Stimulated activated CD8-positive, alpha-beta memory T cell treated with anti-CD3 and anti-CD28 coated beads, Interleukin-15, amount 100 ng/mL, for 48 hours (primary cell): ENCODE measurements around the gene HOXD11.

ENCODE experiments used
- DNase-seq, 2 donors: peaks; one replicate each; pipeline ENCODE4 v3.0.0-alpha.2; 2020; ENCODE audit warnings: low read depth in 2 of 2

The HOXD11 gene

DNA sequence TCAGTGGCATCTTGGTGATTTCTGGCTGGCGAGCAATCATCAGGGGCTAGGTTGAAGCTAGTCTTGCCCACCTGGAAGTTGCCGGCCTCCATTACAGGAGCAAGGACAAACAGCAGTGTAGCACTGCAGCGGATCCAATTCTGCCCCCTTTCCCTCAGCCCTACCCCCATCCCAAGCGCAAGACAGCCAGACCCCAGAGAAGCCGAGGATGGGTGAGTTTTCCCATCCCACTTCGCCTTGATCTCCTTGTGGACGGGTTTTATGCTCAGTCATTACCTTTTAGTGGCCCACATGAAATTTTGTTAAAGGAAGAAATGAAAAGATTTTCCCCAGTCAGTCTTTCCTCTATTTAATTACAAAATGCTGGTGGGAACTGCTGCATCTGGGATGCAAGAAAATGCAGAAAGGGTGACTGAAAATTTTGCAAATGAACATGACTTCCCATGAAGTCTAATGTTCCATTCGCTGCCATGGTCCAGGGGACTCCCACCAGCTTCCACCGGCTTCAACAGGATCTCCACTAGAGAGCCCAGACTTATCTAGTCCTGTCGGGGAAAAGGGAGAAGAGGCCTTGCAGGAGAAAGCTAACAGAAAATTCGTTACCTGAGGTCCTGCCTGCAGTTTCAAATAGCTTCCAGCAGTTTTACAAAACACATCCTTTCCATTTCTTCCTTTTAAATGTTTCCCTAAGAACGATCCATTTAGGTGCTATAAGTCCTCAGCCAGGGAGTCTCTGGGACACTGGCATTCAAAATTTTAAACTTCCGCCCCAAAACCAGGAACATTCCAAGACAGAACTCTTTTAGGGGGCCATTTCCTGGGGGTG lies 13.5 kb downstream of the HOXD11 start:
- no peak for DNase-seq

DNA sequence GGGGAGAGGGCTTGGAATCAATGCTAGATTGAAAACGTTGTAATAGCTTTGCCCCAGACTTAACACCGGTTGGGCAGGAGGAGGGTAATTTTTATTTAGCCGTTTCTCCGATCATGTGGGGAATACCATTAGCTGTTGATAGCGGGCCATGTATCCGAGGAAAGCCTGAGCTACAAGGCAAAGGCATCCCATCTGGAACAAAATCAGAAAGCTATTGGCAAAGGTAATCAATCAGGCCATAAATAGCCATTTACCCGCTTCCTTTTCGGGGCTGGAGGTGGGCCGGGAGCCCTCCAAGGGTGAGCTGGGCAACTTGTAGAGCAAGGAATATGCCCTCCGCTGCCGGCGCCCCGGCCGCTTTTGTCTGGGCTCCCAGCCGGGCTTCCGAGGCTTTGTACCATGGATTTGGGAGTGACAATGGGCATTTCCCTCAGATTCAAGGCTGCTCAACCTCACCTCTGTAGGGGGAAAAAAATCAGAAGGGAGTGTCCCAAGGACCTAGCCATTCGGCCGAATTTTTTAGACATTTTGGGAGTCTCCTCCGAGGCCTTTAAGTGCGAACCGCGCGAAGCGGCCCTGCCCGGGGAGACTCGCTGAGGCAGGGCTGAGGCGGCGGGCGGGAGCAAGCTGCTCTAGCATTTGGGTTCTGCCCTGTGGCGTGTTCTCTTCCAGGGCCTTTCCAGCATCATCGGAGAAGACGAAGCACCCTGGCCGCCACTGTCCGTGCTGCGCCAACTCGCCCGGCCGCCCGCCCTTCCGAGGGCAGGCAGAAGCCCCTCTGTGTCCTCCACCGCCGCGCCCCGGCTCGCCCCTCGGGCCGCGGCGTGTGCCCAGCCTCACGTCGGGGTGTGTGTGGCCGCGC lies 14.3 kb downstream of the HOXD11 start:
- no peak for DNase-seq

DNA sequence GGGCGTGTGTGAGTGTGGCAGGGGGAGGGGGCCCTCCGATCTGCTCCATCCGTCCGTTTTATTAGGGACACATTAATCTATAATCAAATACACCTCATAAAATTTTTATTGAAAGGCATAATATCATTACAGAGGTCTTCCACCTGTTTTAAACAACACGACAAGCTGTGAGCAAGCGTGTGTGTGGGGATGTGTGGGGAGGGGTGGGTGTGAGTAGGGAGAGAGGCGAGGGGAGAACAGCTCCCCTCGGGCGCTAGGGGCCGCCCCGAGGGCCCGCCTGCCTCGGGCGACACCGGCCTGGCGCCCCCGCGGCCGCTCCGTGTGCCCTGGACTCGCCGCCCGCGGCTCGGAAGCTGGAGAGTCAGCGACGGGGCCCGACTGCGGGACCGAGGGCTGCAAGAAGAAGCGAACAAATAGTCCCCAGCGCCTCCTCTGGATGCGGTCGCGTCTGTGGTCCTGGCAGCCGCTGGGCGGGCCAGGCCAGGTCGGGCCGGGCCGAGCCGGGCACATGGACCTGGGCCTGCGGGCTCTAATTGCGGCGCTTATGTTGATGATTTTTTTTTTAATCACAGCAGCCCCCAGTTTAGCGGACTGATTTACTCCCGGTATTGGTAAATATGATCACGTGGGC lies 15.1 kb downstream of the HOXD11 start:
- no peak for DNase-seq

DNA sequence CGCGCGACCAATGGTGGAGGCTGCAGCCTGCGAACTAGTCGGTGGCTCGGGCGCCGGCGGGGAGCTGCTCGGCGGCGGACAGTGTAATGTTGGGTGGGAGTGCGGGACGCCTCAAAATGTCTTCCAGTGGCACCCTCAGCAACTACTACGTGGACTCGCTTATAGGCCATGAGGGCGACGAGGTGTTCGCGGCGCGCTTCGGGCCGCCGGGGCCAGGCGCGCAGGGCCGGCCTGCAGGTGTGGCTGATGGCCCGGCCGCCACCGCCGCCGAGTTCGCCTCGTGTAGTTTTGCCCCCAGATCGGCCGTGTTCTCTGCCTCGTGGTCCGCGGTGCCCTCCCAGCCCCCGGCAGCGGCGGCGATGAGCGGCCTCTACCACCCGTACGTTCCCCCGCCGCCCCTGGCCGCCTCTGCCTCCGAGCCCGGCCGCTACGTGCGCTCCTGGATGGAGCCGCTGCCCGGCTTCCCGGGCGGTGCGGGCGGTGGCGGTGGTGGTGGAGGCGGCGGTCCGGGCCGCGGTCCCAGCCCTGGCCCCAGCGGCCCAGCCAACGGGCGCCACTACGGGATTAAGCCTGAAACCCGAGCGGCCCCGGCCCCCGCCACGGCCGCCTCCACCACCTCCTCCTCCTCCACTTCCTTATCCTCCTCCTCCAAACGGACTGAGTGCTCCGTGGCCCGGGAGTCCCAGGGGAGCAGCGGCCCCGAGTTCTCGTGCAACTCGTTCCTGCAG lies 15.8 kb downstream of the HOXD11 start, which contains the start of gene HOXD9:
HOXD9 (plus strand) TSS at position 37 of the 728 bp plus-strand sequence; CDS start at position 87, 50 bp downstream.
- DNase-seq: no peak

DNA sequence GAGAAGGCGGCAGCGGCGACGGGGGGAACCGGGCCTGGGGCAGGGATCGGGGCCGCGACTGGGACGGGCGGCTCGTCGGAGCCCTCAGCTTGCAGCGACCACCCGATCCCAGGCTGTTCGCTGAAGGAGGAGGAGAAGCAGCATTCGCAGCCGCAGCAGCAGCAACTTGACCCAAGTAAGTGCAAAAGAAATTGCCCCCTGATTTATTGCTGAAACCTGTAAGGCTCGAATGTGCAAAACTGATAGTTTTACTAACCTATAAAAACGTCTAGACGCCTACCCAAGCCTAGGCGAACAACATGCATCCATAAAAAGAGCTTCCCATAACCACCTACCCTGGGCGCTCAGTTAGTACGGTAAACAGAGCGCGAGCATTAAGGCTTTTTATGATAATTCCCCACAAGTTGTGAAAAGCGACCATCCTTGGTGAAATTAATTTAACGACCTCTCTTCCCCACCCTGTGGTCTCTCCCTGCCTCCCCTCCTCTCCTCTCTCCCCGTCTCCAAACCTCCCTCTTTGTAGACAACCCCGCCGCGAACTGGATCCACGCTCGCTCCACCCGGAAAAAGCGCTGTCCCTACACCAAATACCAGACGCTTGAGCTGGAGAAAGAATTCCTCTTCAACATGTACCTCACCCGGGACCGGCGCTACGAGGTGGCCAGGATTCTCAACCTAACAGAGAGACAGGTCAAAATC lies 16.5 kb downstream of the HOXD11 start:
- no peak for DNase-seq

DNA sequence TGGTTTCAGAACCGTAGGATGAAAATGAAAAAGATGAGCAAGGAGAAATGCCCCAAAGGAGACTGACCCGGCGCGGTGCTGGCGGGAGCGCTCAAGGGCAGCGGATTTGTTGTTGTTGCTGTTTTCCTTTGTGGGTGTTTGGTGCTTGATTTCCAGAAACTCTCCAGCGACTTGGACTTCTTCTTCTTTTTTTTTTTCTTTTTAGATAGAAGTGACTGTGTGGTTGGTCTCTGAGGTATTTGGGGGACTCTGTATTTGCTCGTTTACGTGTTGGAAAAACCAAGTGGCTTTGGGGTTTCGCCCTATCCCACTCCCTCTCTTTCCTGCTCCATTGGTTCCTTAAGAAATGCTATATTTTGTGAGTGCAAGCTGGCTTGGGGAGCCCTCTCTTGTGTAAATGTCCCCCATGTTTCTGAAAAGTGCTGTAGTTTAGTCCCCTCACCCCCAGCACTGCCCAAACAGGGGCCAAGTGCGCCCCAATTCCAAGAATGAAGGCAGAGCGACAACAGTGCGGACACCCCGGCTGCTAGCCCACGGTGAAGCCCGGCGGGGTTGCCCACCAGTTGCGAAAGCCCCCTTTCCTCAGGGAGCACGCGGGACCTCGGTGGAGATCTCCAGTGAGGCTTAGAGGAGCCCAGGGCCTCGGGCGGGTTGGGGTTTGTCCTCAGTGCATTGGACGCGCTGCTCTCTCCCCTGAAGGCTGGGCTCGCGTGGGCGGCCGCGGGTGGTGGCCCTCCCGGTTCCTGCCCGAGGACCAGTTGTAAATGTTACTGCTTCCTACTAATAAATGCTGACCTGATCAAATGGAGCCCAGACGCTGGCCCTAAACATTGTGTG lies 17.2 kb downstream of the HOXD11 start:
- no peak for DNase-seq

DNA sequence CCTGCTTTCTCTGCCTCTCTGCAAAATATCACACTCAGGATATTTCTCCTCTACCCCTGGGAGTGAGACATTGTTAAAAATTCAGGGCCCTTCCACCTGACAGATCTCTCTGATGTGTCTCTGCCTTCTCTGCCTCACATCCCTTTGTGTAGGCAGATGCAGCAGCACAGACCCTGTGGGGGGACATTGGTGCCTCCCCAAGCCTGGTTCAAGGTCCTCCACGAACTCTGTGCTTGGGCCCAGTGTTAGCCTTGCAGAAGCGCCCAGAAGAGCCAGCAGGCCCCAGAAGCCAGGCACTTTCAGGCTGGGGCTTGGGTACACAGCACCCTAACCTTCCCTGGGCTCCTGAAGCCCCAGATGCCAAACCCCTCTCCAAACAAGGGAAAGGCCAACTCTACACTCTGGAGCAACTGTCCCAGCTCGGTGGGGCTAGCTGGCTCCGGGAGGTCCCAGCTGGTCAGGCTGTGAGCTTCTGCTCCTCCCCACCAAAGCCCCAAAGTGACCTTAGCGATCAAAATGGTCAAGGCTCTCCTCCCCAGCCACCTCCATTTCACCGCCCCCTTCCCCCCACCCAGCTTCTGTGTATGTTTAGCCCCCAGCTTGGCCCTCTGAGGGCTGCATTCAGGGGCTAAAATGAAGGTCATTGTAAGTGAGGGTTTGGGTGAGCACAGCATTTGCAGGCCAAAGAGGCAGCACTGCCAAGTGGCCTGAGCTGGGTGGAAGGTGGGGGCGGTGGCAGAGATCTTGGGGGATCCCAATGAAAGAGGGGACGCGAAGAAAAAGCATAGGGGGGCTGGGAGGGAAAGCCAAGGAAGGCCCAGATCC lies 18.1 kb downstream of the HOXD11 start:
- DNase-seq: no peak

DNA sequence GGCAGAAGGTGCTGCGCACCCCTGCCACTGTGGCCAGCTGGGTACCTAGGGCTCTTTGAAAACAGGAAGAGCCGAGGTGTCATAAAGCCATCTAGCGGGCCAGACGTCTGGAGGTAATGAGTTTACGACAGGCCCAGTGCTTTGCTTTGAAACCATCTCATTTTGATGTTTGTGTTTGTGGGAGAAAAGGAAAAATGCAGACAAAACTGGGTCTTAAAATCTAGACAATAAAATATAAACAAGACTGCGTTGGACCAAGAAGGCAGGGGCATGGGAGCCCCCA lies 18.6 kb downstream of the HOXD11 start:
- no peak for DNase-seq

DNA sequence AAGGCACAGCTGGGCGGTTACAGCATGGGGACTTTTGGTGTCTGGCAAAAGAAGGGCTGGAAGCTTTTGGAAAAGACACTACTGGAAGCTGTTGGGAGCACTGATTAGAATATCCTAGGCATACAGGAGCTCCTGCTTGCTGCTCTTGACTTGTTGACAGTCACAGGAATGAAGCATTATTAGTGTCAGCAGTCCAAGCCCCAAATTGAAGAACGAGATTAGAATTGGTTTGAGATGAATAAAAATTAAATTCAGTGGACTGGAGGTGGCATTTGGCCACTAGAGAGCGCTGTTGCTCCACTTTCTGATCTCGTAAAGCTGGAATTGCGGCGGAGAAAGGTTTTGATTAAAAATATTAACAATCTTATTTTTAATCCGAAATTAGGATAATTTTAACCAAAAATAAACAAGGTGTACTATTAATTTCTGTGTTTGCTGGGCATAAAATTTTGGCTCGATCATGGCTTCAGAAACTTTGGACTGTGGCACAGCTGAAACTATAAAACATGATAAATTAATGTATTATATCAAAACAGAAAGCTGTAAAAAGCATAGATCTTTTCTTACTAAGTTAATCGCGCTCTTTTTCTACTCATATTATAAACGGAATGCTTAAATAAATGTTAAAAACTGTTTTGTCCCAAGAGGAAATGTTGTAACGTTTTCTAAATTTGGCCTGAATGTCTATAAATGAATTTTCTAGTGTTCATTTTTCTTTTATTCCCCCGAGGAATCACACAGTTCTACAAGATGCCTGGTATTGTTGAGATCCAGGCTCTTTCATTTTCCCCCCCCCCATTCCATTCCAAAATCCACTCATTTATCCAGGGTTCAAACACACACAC lies 20.1 kb downstream of the HOXD11 start:
- no peak for DNase-seq

DNA sequence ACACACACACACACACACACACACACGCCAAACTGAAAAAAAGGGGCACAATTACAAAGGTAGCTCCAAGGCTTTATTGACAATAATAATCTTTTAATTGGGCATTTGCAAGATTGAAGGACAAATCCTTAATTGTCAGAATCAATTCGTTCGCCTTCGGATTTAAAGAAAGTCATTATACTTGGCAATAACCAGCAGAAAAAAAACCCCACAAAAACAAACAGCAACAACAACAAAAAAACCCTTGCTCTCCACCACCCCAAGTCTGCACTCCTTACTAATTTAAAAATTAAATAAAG lies 20.6 kb downstream of the HOXD11 start:
- DNase-seq: no peak

DNA sequence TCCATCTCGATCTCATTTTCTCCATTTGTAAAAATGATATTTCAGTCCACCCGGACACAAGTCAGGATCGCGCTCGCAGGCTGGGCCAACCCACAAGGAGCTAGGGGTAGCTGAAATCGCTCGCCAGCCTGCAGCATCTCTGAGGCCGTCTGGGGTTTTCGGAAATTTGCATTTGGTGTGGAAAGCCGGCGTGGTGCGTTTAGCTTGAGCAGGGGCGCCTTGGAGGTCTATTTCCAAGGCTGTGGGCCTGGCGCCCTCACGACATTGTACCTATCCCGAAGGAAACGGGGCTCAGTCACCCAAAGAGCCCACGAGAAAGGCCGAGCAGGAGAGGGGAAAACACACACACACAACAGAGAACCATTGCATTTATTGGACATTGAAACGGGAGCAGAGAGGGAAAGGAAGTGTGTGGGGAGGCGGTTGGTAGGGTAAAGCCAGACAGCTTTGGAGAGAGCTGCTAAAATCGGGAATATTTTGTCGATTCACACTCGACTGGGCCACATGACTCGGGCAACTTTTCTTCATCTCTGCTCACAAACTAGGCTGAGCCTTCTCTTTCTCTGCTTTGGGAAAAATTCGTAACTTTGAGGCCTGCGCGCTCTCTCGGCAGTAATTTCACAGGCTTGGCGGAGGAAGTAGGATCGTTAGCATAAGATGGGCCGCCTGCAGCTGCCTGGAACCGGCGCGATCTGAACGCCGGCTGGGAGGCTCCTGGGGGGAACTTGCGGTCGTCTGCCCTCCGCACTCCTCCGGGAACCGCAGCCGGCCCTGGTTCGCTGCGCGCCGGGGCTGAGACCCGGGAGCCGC lies 21.3 kb downstream of the HOXD11 start:
- DNase-seq: no peak

DNA sequence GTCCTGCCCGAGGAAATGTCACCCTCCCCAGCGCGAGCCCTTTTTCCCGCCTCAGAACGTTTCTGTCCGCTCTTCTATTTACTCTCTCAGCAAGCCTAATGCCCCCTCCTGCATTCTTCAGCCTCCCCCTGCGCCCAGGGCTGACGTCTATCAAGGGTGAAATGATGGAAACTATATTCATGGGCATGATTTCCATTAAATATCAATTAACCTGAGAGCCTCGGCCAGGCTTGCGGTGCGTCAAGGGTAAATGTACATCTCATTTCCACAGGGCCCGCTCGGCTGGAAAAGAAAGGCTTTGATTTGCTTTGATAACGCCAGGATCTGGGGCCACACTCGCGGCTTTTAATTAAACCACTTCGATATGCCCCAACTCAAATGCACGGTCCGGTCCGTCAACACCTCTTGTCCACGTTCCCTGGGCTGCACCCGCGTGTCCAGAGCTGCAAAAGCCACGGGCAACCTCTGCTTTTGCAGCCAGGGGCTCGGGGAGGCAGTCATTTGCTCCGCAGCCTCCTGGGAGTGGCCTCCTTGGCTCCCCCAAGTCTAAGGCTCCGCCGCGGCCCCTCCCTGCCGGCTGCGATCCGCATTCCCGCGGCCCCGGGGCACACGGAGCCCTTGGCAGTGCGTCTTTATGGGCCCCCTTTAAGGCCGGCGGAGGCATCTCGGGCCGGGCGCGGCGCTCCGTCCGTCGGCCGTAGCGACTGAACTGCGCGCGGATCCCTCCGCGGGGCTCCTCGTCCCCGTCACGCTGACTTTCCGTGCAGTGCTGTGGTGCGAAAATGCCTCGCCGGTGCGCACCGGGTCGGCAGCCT lies 22.1 kb downstream of the HOXD11 start, which contains the start of gene HOXD8:
HOXD8 (plus strand) TSS at position 724 of the 815 bp plus-strand sequence. CDS start 662 bp downstream, outside the sequence.
- no peak for DNase-seq

DNA sequence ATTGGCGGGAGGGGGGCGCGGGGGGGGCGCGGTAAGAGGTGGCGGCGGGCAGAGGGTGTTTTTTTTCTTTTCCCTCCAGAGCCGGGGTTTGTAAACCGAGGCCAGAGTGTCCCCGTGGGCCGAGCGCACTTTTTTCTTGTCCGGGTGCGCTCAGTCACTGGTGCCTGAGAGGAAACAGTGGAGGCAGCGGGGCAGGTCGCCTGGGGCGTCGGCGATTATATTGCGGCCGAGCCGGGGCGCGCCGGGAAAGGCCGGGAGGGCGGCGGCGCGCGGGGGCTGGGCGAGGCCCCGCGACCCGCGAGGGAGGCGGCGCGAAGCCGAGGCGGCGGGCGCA lies 22.7 kb downstream of the HOXD11 start:
- no peak for DNase-seq

DNA sequence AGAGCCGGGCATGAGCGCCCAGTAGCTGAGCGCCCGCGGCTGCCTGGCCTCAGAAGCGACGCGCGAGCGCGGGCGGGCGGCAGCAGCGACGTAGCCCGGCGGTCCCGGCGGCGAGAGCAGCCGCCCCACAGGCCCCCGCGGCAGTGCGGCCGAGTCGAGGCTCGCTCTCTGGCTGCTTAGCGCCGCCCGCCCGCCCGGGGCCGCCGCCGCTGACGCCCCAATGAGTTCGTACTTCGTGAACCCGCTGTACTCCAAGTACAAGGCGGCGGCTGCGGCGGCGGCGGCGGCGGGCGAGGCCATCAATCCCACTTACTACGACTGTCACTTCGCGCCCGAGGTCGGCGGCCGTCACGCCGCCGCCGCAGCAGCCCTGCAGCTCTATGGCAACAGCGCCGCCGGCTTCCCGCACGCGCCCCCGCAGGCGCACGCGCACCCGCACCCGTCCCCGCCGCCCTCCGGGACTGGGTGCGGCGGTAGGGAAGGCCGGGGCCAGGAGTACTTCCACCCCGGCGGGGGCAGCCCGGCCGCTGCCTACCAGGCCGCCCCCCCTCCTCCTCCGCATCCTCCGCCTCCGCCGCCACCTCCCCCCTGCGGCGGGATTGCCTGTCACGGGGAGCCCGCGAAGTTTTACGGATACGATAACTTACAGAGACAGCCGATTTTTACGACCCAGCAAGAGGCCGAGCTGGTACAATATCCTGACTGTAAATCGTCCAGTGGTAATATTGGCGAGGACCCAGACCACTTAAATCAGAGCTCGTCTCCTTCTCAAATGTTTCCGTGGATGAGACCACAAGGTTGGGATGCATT lies 23.3 kb downstream of the HOXD11 start:
- DNase-seq: no peak

DNA sequence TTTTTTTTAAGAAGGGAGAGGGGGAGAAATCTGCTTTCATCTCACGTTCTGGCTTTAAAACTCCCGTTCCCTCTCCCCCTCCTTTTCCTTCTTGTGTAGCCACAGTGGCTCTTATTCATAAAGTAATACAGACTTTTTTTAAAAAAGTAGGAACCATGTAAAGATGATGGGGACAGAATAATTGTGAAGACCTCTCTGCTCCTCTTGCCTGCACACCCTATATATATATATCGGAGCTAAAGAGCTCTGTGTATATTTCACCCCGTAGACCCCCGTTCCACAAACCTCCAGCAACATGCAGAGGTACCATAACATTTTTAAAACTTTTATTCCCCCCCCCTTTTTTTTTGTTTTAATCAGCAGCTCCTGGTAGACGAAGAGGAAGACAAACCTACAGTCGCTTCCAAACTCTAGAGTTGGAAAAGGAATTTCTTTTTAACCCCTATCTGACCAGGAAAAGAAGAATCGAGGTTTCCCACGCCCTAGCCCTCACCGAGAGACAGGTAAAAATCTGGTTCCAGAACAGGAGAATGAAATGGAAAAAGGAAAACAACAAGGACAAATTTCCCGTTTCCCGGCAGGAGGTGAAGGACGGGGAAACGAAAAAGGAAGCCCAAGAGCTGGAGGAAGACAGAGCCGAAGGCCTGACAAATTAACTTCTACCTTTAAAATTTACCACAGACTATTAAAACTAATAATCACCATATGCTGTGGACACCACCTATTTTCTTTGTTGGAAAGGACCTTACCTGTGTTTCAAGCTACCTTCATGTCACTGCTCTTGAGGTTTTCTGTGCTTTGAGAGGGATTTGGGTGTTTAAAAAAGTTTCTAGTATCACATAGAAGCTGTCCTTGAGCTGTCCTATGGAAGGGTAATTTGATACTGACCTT lies 24.1 kb downstream of the HOXD11 start:
- DNase-seq: no peak
